OCI-LY3 (cell line): ENCODE results near the gene FCGR2B.
"Not testable (repeated sequence)": the region's sequence is repeated elsewhere in the genome, so short reads cannot be mapped to it uniquely, and the experiment has no call there.

ENCODE experiments used
- H2AFZ ChIP-seq: fragments of 200-600, 300-600 bp; shearing (Covaris generic); 2 replicates; pipeline ENCODE4 v1.6.0; 2014; ENCODE audit warnings: antibody characterized with exemption, low read depth, low read length
- H3K27ac ChIP-seq: fragments of 200-600, 300-600 bp; sonication (generic); 2 replicates; pipeline ENCODE4 v1.5.1; 2014; ENCODE audit warnings: mild to moderate bottlenecking, low read length, moderate library complexity, mixed read lengths
- H3K27me3 ChIP-seq: fragments of 200-600, 300-600 bp; sonication (generic); 2 replicates; pipeline ENCODE4 v1.6.1; 2014; ENCODE audit warnings: low read depth, low read length, mixed read lengths
- H3K36me3 ChIP-seq: fragments of 200-600, 300-600 bp; sonication (generic); replicated peaks from 2 replicates; pipeline ENCODE3; 2014; ENCODE audit warnings: low read depth, low read length, mixed read lengths
- H3K4me1 ChIP-seq: fragments of 300-600, 200-600 bp; sonication (generic); 2 replicates; pipeline ENCODE4 v1.6.1; 2014; ENCODE audit warnings: low read length, mixed read lengths
- H3K4me2 ChIP-seq: fragments of 200-600, 300-600 bp; sonication (generic); 2 replicates; pipeline ENCODE4 v1.6.1; 2014; ENCODE audit warnings: low read length, mixed read lengths
- H3K4me3 ChIP-seq: fragments of 300-600, 200-600 bp; sonication (generic); 2 replicates; pipeline ENCODE4 v1.5.1; 2014; ENCODE audit warnings: antibody characterized with exemption, mild to moderate bottlenecking, low read length, moderate library complexity
- H3K79me2 ChIP-seq: fragments of 300-600, 200-600 bp; shearing (Covaris generic); 2 replicates; pipeline ENCODE4 v1.6.1; 2014; ENCODE audit warnings: mild to moderate bottlenecking, low read length, mixed read lengths
- H3K9ac ChIP-seq: fragments of 300-600, 200-600 bp; shearing (Covaris generic); 2 replicates; pipeline ENCODE4 v1.6.0; 2014; ENCODE audit warnings: mild to moderate bottlenecking, low read length, moderate library complexity
- H3K9me3 ChIP-seq: fragments of 200-600, 300-600 bp; shearing (Covaris generic); 2 replicates; pipeline ENCODE4 v1.6.1; 2014; ENCODE audit warnings: low read length, mixed read lengths; ENCODE audit not compliant: insufficient read depth
- H4K20me1 ChIP-seq: fragments of 200-600, 300-600 bp; sonication (generic); 2 replicates; pipeline ENCODE4 v1.6.1; 2016; ENCODE audit warnings: low read length, mixed read lengths; ENCODE audit not compliant: insufficient read depth
- TF ChIP-seq, protein P1 (sequence below): fragments of 200-600, 300-600 bp; sonication (generic); IDR thresholded peaks from 2 replicates; pipeline ENCODE4 v1.5.1; 2014; ENCODE audit warnings: antibody characterized with exemption, low read length, low read depth

FCGR2B gene

DNA sequence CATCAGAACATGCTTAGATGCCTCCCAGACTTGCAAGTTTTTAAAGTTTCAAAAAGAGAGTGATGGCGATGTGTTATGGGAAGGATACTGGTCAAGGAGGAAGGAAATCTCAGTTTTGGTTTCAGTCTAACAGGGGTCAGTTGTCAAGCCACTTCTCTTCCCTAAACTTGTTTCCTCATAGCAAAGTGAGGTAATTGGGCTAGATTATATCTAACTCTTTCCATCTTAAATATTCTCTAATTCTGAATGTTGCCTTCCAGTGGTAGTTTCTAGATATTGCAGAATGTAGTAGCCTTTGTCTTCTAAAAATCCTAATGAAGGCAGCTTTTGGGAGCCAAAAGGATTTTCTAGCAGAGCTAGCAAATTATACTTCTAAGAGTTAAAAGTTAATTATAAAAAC lies 20.2 kb upstream of the FCGR2B start:
- not testable (repeated sequence) for H3K27me3 ChIP-seq, H3K36me3 ChIP-seq, H3K9ac ChIP-seq, H4K20me1 ChIP-seq, H3K27ac ChIP-seq, H2AFZ ChIP-seq, H3K9me3 ChIP-seq, H3K79me2 ChIP-seq
- H3K4me3 ChIP-seq, result peak overlapping the region; percentile 37; the same call in 1 of the 2 replicates
- H3K4me1 ChIP-seq, result peaks cover 22% of the 10 kb centered on the region
- peak overlapping the region; percentile 58 for H3K4me2 ChIP-seq
- TF ChIP-seq, protein P1, sequence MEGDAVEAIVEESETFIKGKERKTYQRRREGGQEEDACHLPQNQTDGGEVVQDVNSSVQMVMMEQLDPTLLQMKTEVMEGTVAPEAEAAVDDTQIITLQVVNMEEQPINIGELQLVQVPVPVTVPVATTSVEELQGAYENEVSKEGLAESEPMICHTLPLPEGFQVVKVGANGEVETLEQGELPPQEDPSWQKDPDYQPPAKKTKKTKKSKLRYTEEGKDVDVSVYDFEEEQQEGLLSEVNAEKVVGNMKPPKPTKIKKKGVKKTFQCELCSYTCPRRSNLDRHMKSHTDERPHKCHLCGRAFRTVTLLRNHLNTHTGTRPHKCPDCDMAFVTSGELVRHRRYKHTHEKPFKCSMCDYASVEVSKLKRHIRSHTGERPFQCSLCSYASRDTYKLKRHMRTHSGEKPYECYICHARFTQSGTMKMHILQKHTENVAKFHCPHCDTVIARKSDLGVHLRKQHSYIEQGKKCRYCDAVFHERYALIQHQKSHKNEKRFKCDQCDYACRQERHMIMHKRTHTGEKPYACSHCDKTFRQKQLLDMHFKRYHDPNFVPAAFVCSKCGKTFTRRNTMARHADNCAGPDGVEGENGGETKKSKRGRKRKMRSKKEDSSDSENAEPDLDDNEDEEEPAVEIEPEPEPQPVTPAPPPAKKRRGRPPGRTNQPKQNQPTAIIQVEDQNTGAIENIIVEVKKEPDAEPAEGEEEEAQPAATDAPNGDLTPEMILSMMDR, result peak; percentile 40

DNA sequence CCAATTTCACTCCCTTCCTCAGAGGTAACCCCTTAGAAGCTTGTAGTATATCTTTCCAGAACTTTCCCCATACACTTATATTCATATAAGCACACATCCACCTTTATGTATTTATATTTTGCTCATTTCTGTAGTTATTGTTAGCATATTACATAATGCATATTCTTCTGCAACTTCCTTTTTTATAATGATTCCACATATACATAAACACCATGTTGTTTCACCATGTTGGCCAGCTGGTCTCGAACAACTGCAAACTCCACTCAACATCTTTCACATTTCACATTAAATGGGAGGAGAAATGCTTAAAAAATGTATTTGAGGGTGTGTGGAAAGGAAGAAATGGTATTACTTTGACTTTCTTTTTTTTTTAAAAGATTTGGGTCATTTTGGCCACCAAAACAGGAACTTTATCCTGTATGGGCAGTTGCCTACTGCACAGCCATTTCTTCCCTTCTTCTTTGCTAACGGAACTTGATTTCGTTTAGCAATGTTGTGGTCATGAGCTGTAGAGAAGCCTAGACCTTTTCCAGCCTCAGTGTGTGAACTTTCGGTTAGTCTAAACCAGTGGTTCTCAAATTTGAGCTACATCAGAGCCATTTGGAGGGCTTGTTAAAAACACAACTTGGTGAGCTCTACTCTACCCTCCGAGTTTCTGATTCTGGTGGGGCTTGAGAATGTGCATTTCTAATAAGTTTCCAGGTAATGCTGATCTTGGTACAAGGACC lies 19.3 kb upstream of the FCGR2B start:
- H3K4me3 ChIP-seq, H3K27ac ChIP-seq, H3K36me3 ChIP-seq, H3K9me3 ChIP-seq, H3K27me3 ChIP-seq, H3K9ac ChIP-seq, H2AFZ ChIP-seq, H3K79me2 ChIP-seq, H3K4me2 ChIP-seq, H4K20me1 ChIP-seq: not testable (repeated sequence)
- peaks cover 24% of the 10 kb centered on the region for H3K4me1 ChIP-seq

DNA sequence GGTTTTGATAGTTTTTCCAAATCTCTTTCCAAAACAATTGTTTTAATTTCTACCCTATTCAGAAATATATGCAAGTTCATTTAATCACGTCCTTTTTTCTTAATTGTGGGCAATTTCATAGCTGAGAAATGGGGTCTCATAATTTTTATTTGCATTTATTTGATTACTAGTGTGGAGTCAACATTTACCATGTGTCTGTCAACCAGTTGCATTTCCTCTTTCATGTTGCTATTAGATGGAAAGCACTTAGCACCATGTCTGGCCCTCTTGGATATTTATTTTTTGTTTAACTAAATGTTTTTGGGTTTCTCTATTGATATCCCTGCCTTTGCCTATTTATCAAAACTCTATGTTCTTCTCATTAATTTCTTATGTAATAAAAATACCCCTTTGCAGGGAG lies 18.1 kb upstream of the FCGR2B start:
- H3K79me2 ChIP-seq, H2AFZ ChIP-seq, H3K9ac ChIP-seq, H3K36me3 ChIP-seq, H4K20me1 ChIP-seq, H3K9me3 ChIP-seq, H3K27me3 ChIP-seq, H3K4me3 ChIP-seq, H3K27ac ChIP-seq, H3K4me2 ChIP-seq: not testable (repeated sequence)
- H3K4me1 ChIP-seq, result peaks cover 29% of the 10 kb centered on the region

DNA sequence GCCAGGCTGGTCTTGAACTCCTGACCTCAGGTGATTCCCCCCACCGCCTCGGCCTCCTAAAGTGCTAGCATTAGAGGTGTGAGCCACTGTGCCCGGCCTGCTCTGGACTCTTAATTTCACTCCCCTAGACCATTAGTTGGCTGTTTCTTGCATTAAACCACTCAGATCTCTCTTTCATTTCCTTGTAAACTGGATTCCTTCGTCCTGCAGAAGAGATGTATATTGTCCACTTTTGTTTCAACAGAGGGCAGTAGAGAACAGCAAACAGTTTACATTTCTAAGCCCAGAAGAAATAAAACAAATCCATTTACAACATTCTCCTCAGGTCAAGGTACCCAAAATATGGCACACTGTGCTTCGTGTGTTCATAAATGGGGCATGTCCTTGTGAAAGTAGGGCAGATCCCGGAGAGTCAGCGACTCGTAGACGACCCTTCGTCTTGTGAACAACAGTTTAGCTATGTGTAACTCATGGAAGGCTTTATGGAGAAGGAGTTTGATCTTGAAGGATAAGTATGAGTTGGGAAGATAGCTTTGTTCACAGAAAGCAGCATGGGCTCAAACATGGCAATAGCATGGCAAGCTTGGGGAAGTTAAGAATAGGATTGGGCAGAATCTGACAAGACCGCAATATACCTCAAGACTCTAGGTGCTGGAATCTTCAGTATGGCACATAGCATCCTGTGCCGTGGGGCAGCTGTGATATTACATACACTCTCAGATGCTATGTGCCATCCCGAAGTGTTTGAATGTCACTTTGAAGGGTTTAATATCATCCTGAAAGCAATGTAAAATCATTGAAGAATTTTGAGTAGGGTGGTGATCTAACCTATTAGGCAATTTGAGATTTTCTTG lies 15.2 kb upstream of the FCGR2B start:
- Histone ChIP-seq H3K4me1 (peaks cover 22% of the 10 kb centered on the region), H3K4me3 (peak overlapping the region; percentile 51), H3K4me2 (peak overlapping the region; percentile 50), H3K9ac (peak overlapping the region; percentile 9; the same call in 1 of the 2 replicates)
- H3K79me2 ChIP-seq, H3K27ac ChIP-seq, H3K27me3 ChIP-seq, H3K9me3 ChIP-seq, H4K20me1 ChIP-seq, H3K36me3 ChIP-seq, H2AFZ ChIP-seq: not testable (repeated sequence)
- TF ChIP-seq, protein P1, result peak; percentile 80

DNA sequence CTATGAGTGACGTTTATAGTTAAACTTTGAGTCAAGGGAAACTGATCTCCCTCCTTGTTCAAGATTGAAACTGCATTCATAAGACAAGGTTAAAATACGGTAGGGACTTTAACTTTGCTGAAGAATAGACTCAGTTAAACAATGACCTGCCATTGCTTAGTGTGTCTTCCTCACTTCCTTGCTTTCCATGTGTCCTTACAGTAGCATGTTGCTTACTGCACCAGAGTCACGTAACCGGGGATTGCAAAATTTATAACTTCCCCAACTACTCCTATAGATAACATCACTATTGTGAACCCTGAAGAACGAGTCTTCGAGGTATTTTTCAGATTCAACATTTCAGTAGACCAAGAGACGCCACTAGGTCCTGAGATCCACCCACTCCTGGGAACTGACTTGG lies 9.4 kb upstream of the FCGR2B start:
- not testable (repeated sequence) for H2AFZ ChIP-seq, H3K9ac ChIP-seq, H4K20me1 ChIP-seq, H3K79me2 ChIP-seq, H3K4me1 ChIP-seq, H3K9me3 ChIP-seq, H3K4me2 ChIP-seq, H3K27ac ChIP-seq, H3K4me3 ChIP-seq, H3K27me3 ChIP-seq, H3K36me3 ChIP-seq

DNA sequence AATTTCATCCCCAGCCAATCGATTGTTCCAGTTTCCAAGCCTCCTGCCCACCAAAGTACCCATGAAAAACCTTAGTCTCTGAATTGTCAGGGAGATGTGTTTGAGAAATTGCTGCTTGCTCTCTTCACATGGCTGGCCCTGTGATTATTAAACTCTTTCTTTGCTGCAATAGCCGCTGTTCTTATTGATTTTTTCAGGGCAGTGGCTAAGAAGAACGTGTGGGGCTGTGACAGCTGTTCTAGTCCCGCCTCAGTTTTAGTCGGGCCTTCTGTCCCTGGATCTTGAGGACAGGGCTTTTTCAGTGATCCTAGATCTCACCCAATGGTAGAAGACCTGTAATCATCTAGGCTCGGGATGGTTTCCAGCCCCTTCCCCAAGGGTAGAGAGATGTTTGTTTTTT lies 9.0 kb upstream of the FCGR2B start:
- not testable (repeated sequence) for H3K4me1 ChIP-seq, H3K9ac ChIP-seq, H3K27me3 ChIP-seq, H3K9me3 ChIP-seq, H3K4me3 ChIP-seq, H4K20me1 ChIP-seq, H3K36me3 ChIP-seq, H3K27ac ChIP-seq, H3K4me2 ChIP-seq, H2AFZ ChIP-seq, H3K79me2 ChIP-seq

DNA sequence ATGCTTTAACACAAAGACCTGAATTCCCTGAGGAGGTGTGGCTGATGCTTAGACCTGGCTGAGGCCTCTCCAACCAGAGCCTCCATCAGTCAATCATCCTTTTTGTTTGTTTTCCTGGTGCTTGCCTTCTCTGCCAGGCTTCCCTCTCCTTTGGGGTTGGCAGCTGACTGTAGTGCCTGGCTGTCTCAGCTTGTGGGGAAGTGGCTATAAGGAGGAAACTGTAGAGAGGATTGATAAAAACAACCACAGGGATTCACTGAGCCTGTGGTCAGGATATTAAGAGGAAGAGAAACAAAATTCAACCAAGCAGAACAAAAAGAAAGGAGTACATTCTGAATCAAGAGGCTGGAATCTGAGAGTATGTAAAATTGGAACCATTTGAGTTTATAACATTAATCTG lies 4.4 kb upstream of the FCGR2B start:
- not testable (repeated sequence) for H3K4me1 ChIP-seq, H3K27ac ChIP-seq, H4K20me1 ChIP-seq, H3K79me2 ChIP-seq, H3K27me3 ChIP-seq, H3K36me3 ChIP-seq, H2AFZ ChIP-seq, H3K4me3 ChIP-seq, H3K9ac ChIP-seq, H3K4me2 ChIP-seq, H3K9me3 ChIP-seq
